NCI-H1048 (cell line): ENCODE data around the gene ABI3.
"Not testable (repeated sequence)": the region's sequence is repeated elsewhere in the genome, so short reads cannot be mapped to it uniquely, and the experiment has no call there.

Experiments used
- DNase-seq: peaks from one replicate; lab custom pipeline; 2025; lab: John Stamatoyannopoulos, UW

ABI3 gene

DNA sequence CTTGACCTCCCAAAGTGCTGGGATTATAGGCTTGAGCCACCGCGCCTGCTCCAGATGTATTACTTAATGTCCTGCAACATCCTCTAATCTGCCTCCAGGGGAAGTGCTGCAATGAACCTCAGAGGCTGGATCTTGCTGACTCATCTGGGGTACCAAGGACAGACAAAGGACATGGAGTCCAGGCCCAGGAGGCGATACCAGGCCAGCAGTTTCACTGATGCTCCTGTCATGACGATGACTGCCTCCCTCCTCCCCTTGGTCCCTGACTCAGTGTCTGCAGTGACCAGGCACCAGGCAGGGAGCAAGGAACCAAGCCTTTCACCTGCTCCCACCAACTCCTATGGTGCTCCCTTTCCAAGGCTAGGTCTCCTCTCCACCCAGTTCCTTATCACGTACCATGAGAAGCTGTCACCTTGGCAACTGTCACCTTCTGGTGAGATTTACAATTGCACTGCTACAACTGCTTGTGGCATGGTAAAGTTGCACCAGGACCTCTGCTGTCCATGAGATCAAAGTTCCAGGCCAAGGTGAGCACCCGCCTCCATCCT, 41.7 kb downstream of the ABI3 start:
- DNase-seq = no peak

DNA sequence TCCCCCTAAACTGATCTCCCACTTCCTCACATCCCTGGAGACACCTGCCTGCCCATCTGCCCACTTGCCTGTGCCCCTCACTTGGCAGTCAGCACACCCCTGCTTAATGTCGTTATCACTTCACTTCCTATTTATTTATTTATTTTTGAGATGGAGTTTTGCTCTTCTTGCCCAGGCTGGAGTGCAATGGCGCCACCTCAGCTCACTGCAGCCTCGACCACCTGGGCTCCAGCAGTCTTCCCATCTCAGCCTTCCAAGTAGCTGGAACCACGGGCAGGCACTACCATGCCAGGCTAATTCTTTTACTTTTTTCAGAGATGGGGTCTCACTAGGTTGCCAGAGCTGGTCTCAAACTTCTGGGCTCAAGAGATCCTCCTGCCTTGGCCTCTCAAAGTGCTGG, 43.6 kb downstream of the ABI3 start:
- DNase-seq = no peak

DNA sequence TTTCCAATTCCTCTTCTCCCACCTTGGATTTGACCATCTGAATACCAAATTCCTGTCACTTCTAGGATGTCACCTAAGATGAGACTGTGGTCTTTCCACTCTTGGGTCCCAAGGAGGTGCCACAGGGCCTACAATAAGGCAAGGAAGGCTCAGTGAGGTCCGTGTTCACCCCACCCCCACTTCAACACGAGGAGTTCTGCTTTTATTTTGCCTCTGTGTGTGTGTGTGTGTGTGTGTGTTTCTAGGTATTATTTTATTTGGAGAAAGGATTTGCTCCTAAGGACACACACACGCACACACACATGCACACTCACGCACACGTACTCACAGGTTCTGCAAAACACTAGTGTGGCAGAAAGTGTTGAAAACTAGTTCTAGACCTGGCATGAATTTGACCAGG, 44.6 kb downstream of the ABI3 start:
- no peak for DNase-seq

DNA sequence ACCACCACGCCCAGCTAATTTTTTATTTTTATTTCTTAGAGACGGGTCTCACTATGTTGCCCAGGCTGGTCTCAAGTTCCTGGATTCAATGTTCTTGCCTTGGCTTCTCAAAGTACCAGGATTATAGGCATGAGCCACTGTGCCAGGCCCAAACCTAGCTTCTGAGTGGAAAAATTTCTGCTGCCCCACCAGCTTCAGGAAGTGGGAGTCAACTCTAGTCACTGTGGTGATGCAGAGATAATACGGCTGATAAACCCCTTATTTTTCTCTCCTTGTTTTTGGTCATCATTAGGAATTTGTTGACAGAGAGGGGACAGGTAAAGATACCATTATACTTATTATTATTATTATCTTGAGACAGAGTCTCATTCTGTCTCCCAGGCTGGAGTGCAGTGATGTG, 47.9 kb downstream of the ABI3 start:
- no peak for DNase-seq

DNA sequence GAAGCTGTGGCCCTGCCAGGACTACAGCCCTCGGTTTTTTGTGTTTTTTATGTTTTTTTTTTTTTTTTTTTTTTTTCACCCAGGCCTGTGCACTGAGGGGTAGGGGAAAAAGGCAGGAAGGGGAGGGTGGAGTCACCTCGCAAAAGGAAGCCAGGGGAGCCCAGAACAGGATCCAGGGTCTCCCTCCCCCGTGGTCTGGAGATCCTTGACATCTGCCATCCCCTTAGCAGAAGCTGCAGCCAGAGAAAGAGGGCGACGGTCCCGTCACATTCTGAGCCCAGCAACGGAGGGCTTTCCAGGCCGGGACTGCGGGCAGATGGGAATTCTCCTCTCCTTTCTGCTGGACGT, 49.1 kb downstream of the ABI3 start:
- no peak for DNase-seq

DNA sequence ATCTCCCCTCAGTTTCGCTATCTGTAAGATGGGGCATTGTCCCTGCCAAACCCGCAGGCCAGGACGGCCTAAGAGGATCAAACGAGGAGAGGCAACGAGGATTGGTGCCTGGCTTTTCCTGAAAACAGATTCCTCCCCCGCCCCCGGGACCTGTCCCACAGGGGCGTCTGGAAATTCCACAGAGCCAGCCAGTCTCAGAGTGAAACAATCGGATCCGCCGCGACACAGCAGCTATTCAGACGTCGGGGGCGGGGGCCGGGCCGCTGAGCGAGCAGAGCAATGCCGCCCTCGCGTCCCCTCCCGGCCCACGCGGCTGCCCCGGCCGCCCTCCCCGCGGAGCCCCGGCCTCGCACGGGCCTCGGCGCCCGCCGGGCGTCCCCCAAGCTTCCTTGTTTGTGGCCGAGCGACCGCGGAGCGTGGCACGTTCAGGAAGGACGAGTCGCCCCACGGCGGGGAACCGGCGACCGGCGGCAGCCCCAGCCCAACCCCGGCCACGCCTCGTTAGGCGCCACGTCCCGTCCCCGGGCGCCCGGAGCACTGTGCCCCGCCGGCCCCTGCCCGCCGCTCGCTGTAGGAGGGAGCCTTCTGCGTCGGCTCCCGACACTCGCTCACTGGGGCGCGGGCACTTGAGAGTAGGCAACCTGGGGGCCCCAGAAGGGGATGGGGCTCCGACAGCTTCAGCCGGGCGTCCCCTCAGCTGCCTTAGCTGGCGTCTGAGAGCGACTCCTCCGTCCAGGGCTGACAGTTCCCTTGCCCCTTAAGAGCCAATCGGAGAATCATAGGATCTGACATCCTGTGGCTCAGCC, 49.7 kb downstream of the ABI3 start:
- DNase-seq = no peak

DNA sequence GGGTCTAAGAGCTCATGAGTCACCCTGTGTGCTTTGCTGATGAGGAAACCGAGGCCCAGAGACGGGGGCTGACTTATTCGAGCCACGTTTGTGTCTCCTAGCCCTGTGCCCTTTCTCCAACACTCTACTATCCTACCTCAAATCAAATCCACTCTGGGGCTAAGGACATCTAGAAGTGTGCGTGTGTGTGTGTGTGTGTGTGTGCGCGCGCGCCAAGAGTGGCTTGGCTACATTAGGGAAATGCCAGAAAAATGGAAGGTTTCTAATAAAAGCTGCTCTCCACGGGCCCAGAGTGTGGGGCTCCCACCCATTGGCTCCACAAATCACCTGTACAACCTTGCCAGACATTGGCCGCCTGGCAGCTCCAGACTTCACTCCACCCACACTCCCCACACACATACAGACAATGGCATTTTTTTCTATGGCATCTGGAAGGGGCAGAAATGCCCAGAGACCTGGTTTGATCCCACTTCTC, 50.3 kb downstream of the ABI3 start:
- DNase-seq = no peak

DNA sequence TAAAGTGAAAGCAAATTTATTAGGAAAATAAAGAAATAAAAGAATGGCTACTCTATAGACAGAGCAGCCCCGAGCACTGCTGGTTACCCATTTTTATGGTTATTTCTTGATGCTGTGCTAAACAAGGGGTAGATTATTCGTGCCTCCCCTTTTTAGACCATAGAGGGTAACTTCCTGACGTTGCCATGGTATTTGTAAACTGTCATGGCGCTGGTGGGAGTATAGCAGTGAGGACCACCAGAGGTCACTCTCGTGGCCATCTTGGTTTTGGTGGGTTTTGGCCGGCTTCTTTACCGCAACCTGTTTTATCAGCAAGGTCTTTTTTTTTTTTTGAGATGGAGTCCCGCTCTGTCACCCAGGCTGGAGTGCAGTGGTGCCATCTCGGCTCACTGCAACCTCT, 51.0 kb downstream of the ABI3 start:
- DNase-seq = not testable (repeated sequence)

DNA sequence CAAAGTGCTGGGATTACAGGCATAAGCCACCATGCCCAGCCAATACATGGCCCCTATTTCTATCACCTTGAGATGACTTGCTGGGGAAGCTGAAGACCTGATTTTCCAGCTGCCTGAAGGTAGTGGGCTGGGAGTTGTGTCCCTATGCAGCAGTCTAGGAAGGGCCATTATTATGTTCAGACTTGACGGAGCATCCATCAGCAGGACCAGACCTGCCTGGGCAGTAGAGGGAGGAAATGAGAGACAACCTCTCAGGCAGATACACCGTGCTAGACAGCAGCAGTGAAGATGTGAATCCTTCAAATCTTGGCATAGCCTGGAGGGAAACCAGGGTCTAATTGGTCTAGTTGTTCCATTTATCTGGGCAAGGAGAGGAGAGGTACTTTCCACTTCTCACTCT, 55.7 kb downstream of the ABI3 start:
- DNase-seq = no peak

DNA sequence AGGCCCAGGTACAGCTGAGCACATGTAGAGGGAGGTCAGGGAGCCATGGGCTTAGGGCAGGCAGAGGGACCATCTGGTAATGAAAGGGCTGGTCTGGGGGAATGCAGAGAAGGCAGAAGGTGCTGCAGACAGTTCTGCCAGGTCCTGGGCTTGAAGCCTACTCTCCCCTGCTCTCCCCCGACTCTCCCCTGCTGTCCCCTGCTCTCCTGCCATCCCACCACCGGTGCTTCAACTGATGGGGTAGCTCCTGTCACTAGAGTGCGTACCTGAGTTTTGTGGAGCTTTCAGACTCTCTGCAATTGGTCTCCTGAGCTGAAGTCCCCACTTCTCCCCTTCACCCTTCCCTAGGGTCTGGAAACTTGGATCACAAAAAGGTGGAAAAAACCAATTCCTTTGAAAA, 57.4 kb downstream of the ABI3 start:
- DNase-seq = no peak

DNA sequence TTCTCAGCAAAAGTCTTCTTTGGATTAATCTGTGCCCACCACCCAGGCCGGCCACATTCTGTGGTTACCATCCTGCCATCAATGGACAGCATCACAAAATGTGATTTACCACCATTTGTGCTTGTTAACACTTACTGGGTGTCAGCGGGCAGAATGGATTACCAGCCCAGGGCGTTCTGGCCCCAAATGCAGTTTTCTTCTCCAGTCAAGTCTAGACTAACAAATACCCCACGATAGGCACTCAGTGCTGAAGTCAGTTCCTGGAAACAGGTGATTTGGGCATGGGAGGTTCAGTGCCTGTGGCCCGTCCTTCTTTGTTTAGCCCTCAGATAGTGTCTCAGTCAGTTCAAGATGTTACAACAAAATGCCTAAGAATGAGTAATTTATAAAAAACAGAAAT, 58.8 kb downstream of the ABI3 start:
- DNase-seq = no peak
